ENCODE measurements around the gene HAUS5. TPM values are rescaled to one million over a fixed set of nuclear protein-coding genes. Genes with fewer than 3 reads are reported as not detected.
"Not testable (repeated sequence)": the region's sequence is repeated elsewhere in the genome, so short reads cannot be mapped to it uniquely, and the experiment has no call there.

The HAUS5 gene
- total RNA-seq, 6 experiments from 2014 or later, result 3.7 to 6.1 (median 4.4) TPM

DNA sequence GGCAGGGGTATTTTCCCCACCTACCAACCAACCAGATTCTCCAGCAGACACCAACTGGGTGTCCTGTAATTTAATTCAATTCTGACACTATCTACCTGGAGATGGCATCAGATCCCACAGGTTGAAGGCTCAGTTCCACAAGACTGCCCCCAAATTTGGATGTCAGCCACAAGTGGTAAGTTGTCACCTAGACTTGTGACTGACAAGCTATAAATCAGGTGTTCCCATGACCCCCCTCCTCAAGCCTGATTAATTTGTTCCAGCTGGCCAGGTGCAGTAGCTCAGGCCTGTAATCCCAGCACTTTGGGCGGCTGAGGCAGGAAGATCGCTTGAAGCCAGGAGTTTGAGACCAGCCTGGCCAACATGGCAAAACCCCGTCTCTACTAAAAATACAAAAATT lies 10.6 kb upstream of the HAUS5 start:
- H3K4me1 ChIP-seq, result no peaks in the 10 kb centered on the region
- no peak for ATAC-seq
- no CpG with 5 or more reads among the region's 3 CpGs for WGBS (ENCODE audit: insufficient coverage, low coverage, low lambda C conversion rate, missing lambda C conversion rate)
- no peak overlapping the region for H3K4me3 ChIP-seq
- no peak for DNase-seq
- TF ChIP-seq, protein P1, sequence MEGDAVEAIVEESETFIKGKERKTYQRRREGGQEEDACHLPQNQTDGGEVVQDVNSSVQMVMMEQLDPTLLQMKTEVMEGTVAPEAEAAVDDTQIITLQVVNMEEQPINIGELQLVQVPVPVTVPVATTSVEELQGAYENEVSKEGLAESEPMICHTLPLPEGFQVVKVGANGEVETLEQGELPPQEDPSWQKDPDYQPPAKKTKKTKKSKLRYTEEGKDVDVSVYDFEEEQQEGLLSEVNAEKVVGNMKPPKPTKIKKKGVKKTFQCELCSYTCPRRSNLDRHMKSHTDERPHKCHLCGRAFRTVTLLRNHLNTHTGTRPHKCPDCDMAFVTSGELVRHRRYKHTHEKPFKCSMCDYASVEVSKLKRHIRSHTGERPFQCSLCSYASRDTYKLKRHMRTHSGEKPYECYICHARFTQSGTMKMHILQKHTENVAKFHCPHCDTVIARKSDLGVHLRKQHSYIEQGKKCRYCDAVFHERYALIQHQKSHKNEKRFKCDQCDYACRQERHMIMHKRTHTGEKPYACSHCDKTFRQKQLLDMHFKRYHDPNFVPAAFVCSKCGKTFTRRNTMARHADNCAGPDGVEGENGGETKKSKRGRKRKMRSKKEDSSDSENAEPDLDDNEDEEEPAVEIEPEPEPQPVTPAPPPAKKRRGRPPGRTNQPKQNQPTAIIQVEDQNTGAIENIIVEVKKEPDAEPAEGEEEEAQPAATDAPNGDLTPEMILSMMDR (IDR thresholded peaks at IDR 0.05), result no peak
- TF ChIP-seq POLR2A (IDR thresholded peaks at IDR 0.05), result no peak
- H3K36me3 ChIP-seq, result no peaks in the 10 kb centered on the region
- H3K27ac ChIP-seq, result no peak overlapping the region
- H3K27me3 ChIP-seq, result no peaks in the 10 kb centered on the region
- intact Hi-C loops (cut with DNase I), result no loop called here
- H3K9me3 ChIP-seq, result no peaks in the 10 kb centered on the region

GRCh38 chr19:35604436-35604835 lies 8.1 kb upstream of the HAUS5 start:
- WGBS (ENCODE audit: insufficient coverage, low coverage, low lambda C conversion rate, missing lambda C conversion rate), result 72% methylated on average over 4 of the region's 4 CpGs
- intact Hi-C loops (cut with DNase I); H3K36me3 ChIP-seq; H3K9me3 ChIP-seq; H3K27ac ChIP-seq; H3K4me3 ChIP-seq; H3K27me3 ChIP-seq; DNase-seq; H3K4me1 ChIP-seq; ATAC-seq: not testable (repeated sequence)

DNA sequence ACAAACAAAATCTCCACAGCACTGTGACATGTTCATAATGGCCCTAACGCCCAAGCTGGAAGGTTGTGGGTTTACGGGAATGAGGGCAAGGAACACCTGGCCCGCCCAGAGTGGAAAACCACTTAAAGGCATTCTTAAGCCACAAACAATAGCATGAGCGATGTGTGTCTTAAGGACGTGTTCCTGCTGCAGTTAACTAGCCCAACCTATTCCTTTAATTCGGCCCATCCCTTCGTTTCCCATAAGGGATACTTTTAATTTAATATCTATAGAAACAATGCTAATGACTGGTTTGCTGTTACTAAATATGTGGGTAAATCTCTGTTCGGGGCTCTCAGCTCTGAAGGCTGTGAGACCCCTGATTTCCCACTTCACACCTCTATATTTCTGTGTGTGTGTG lies 5.4 kb upstream of the HAUS5 start:
- DNase-seq; intact Hi-C loops (cut with DNase I); H3K9me3 ChIP-seq; H3K27me3 ChIP-seq; H3K4me3 ChIP-seq; H3K4me1 ChIP-seq; H3K27ac ChIP-seq; H3K36me3 ChIP-seq; ATAC-seq: not testable (repeated sequence)
- whole genome bisulfite sequencing (ENCODE audit: insufficient coverage, low coverage, low lambda C conversion rate, missing lambda C conversion rate), result 85% methylated on average over 8 of the region's 8 CpGs

GRCh38 chr19:35607661-35608060 lies 4.9 kb upstream of the HAUS5 start:
- Histone ChIP-seq H3K36me3 (no peaks in the 10 kb centered on the region), H3K4me1 (peaks cover 0 to 3% (median 0%) of the 10 kb centered on the region in 4 donors), H3K27ac (no peak overlapping the region), H3K4me3 (no peak overlapping the region), H3K27me3 (no peaks in the 10 kb centered on the region), H3K9me3 (no peaks in the 10 kb centered on the region)
- TF ChIP-seq, protein P1 (IDR thresholded peaks at IDR 0.05), result no peak
- no peak for TF ChIP-seq POLR2A (IDR thresholded peaks at IDR 0.05)
- no peak for ATAC-seq
- intact Hi-C loops (cut with DNase I), result no loop called here
- DNase-seq, result no peak
- 53% methylated on average over 3 of the region's 3 CpGs for WGBS (ENCODE audit: insufficient coverage, low coverage, low lambda C conversion rate, missing lambda C conversion rate)

DNA sequence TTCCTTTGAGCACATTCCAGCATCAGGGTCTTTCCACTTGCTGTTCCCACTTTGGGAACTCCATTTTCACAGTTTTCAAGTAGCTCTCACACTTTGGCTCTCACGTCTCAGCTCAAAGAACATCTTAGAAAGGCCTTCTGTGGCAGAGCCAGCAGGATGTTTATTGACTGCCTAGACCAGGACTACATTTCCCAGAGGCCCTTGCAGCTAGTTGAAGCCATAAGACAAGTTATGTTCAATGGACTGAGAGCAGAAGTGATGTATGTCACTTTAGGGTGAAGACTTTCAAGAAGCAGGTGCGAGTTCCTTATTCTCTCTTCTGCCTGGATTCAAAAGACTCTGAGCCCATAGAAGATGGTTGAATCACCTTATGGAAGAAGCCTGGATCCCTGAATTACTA lies 4.3 kb upstream of the HAUS5 start:
- ATAC-seq, result no peak
- no peak overlapping the region for H3K27ac ChIP-seq
- no peak for TF ChIP-seq POLR2A (IDR thresholded peaks at IDR 0.05)
- TF ChIP-seq, protein P1 (IDR thresholded peaks at IDR 0.05), result no peak
- intact Hi-C loops (cut with DNase I), result no loop called here
- 46% methylated on average over 2 of the region's 2 CpGs for WGBS (ENCODE audit: insufficient coverage, low coverage, low lambda C conversion rate, missing lambda C conversion rate)
- H3K27me3 ChIP-seq, result no peaks in the 10 kb centered on the region
- DNase-seq, result no peak
- H3K9me3 ChIP-seq, result no peaks in the 10 kb centered on the region
- H3K4me3 ChIP-seq, result no peak overlapping the region
- H3K4me1 ChIP-seq, result peaks cover 0 to 5% (median 2%) of the 10 kb centered on the region in 4 donors
- no peaks in the 10 kb centered on the region for H3K36me3 ChIP-seq

- no peaks in the 10 kb centered on the region for H3K9me3 ChIP-seq
- WGBS (ENCODE audit: insufficient coverage, low coverage, low lambda C conversion rate, missing lambda C conversion rate), result 0% methylated on average over 1 of the region's 6 CpGs
- peaks cover 0 to 5% (median 2%) of the 10 kb centered on the region in 4 donors for H3K4me1 ChIP-seq
- no peak for DNase-seq
- no peak overlapping the region for H3K27ac ChIP-seq
- no peak overlapping the region for H3K4me3 ChIP-seq
- ATAC-seq, result no peak
- H3K36me3 ChIP-seq, result no peaks in the 10 kb centered on the region
- intact Hi-C loops (cut with DNase I), result no loop called here
- TF ChIP-seq, protein P1 (IDR thresholded peaks at IDR 0.05), result no peak
- TF ChIP-seq POLR2A (IDR thresholded peaks at IDR 0.05), result no peak
- H3K27me3 ChIP-seq, result no peaks in the 10 kb centered on the region
These were observed 2.6 kb upstream of the HAUS5 start for GRCh38 chr19:35609851-35610353.

Data from right lobe of liver (tissue), 6 donors.